ENCODE data around the gene COMT. TPM values are rescaled to one million over a fixed set of nuclear protein-coding genes. Genes with fewer than 3 reads are reported as not detected.

COMT gene
- total and polyA plus RNA-seq, 2 donors: 53.6 to 74.5 TPM

- H3K4me3 ChIP-seq (ENCODE audit: low read length in 2 of 2): peak overlapping the region; percentile 74 to 79
- H3K4me1 ChIP-seq (ENCODE audit: control insufficient read depth in 2 of 2, insufficient read depth in 2 of 2, low read length in 2 of 2): peaks cover 25 to 31% of the 10 kb centered on the region in 2 donors
- no peaks in the 10 kb centered on the region for H3K9me3 ChIP-seq (ENCODE audit: control insufficient read depth in 2 of 2, insufficient read depth in 1 of 2, low read length in 1 of 2)
- 3% methylated on average over 8 of the region's 8 CpGs for WGBS
- H3K36me3 ChIP-seq (ENCODE audit: control insufficient read depth in 2 of 2, insufficient read depth in 2 of 2, low read length in 1 of 2): no peaks in the 10 kb centered on the region
- peak in 1 of 9 donors; percentile 48 for DNase-seq (ENCODE audit: low read depth in 6 of 9, low spot score in 9 of 9)
- H3K27ac ChIP-seq (ENCODE audit: low read depth in 1 of 2, low read length in 1 of 2): peak overlapping the region; percentile 82 to 89
- H3K27me3 ChIP-seq (ENCODE audit: control insufficient read depth in 2 of 2, insufficient read depth in 1 of 2, low read length in 1 of 2): no peaks in the 10 kb centered on the region
Observed at GRCh38 chr22:19942157-19943081, 847 bp downstream of the COMT start.

GRCh38 chr22:19943082-19944026 lies 1.8 kb downstream of the COMT start:
- 54% methylated on average over 11 of the region's 11 CpGs for WGBS
- H3K36me3 ChIP-seq (ENCODE audit: control insufficient read depth in 2 of 2, insufficient read depth in 2 of 2, low read length in 1 of 2): peaks cover 0 to 3% of the 10 kb centered on the region in 2 donors
- peak in 1 of 9 donors; percentile 42 for DNase-seq (ENCODE audit: low read depth in 6 of 9, low spot score in 9 of 9)
- H3K9me3 ChIP-seq (ENCODE audit: control insufficient read depth in 2 of 2, insufficient read depth in 1 of 2, low read length in 1 of 2): no peaks in the 10 kb centered on the region
- peak overlapping the region; percentile 74 to 82 for H3K27ac ChIP-seq (ENCODE audit: low read depth in 1 of 2, low read length in 1 of 2)
- no peaks in the 10 kb centered on the region for H3K27me3 ChIP-seq (ENCODE audit: control insufficient read depth in 2 of 2, insufficient read depth in 1 of 2, low read length in 1 of 2)
- H3K4me1 ChIP-seq (ENCODE audit: control insufficient read depth in 2 of 2, insufficient read depth in 2 of 2, low read length in 2 of 2): peaks cover 25 to 31% of the 10 kb centered on the region in 2 donors
- peak overlapping the region; percentile 74 to 79 for H3K4me3 ChIP-seq (ENCODE audit: low read length in 2 of 2)

DNA sequence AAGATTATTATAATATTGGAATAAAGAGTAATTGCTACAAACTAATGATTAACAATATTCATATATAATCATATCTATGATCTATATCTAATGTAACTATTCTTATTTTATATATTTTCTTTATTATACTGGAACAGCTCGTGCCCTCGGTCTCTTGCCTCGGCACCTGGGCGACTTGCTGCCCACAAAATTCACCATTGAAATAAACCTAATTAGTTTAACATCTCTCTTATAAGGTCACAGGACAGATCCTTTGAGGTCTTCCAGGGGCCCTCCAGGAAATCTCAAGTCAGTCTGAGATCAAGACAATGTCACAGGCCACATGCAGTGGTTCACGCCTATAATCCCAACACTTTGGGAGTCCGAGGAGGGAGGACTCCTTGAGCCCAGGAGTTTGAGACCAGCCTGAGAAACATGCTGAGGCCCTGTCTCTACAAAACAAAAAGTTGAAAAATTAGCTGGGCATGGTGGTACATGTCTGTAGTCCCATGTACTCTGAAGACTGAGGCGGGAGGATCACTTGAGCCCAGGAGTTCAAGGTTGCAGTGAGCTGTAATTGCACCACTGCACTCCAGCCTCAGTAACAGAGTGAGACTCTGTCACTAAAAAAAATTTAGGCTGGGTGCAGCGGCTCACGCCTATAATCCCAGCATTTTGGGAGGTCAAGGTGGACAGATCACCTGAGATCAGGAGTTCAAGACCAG lies 6.6 kb downstream of the COMT start:
- Histone ChIP-seq H3K9me3 (ENCODE audit: control insufficient read depth in 2 of 2, insufficient read depth in 1 of 2, low read length in 1 of 2) (no peaks in the 10 kb centered on the region), H3K27ac (ENCODE audit: low read depth in 1 of 2, low read length in 1 of 2) (no peak overlapping the region), H3K4me3 (ENCODE audit: low read length in 2 of 2) (no peak overlapping the region), H3K27me3 (ENCODE audit: control insufficient read depth in 2 of 2, insufficient read depth in 1 of 2, low read length in 1 of 2) (no peaks in the 10 kb centered on the region), H3K4me1 (ENCODE audit: control insufficient read depth in 2 of 2, insufficient read depth in 2 of 2, low read length in 2 of 2) (peaks cover 7 to 12% of the 10 kb centered on the region in 2 donors), H3K36me3 (ENCODE audit: control insufficient read depth in 2 of 2, insufficient read depth in 2 of 2, low read length in 1 of 2) (peaks cover 6 to 9% of the 10 kb centered on the region in 2 donors)
- WGBS: 96% methylated on average over 9 of the region's 9 CpGs
- DNase-seq (ENCODE audit: low read depth in 6 of 9, low spot score in 9 of 9): no peak

DNA sequence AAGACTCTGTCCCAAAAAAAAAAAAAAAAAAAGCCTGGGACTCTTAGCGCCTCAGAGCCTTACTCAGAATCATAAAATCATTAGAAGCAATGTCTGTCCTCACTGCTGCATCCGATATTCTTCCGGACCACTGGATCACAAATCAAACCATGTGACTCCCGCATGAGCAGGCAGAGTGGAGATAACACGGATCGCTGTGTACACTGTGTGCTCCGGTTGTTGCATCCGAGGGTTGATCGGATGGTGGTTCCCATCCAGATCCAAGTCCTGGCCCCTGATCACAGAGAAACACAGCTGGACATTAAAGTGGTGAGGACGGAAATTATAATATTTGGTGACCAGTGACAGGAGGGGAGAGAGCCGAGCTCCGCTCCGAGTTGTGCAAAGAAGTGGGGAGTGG lies 9.8 kb downstream of the COMT start:
- Histone ChIP-seq H3K4me3 (ENCODE audit: low read length in 2 of 2) (no peak overlapping the region), H3K4me1 (ENCODE audit: control insufficient read depth in 2 of 2, insufficient read depth in 2 of 2, low read length in 2 of 2) (peaks cover 0 to 18% of the 10 kb centered on the region in 2 donors), H3K27me3 (ENCODE audit: control insufficient read depth in 2 of 2, insufficient read depth in 1 of 2, low read length in 1 of 2) (no peaks in the 10 kb centered on the region), H3K9me3 (ENCODE audit: control insufficient read depth in 2 of 2, insufficient read depth in 1 of 2, low read length in 1 of 2) (peaks cover 0 to 9% of the 10 kb centered on the region in 2 donors), H3K27ac (ENCODE audit: low read depth in 1 of 2, low read length in 1 of 2) (no peak overlapping the region), H3K36me3 (ENCODE audit: control insufficient read depth in 2 of 2, insufficient read depth in 2 of 2, low read length in 1 of 2) (peaks cover 9% of the 10 kb centered on the region in 2 donors)
- 98% methylated on average over 13 of the region's 13 CpGs for WGBS
- no peak for DNase-seq (ENCODE audit: low read depth in 6 of 9, low spot score in 9 of 9)

- Histone ChIP-seq H3K4me1 (ENCODE audit: control insufficient read depth in 2 of 2, insufficient read depth in 2 of 2, low read length in 2 of 2) (peaks cover 0 to 26% of the 10 kb centered on the region in 2 donors), H3K27ac (ENCODE audit: low read depth in 1 of 2, low read length in 1 of 2) (no peak overlapping the region), H3K36me3 (ENCODE audit: control insufficient read depth in 2 of 2, insufficient read depth in 2 of 2, low read length in 1 of 2) (peaks cover 3 to 12% of the 10 kb centered on the region in 2 donors), H3K4me3 (ENCODE audit: low read length in 2 of 2) (no peak overlapping the region), H3K9me3 (ENCODE audit: control insufficient read depth in 2 of 2, insufficient read depth in 1 of 2, low read length in 1 of 2) (peaks cover 0 to 9% of the 10 kb centered on the region in 2 donors), H3K27me3 (ENCODE audit: control insufficient read depth in 2 of 2, insufficient read depth in 1 of 2, low read length in 1 of 2) (no peaks in the 10 kb centered on the region)
- WGBS: 61% methylated on average over 19 of the region's 19 CpGs
- peak in 1 of 9 donors; percentile 28 for DNase-seq (ENCODE audit: low read depth in 6 of 9, low spot score in 9 of 9)
Observed at GRCh38 chr22:19955241-19956128, 13.9 kb downstream of the COMT start.

GRCh38 chr22:19957445-19957844 lies 15.9 kb downstream of the COMT start:
- Histone ChIP-seq H3K27ac (ENCODE audit: low read depth in 1 of 2, low read length in 1 of 2) (no peak overlapping the region), H3K27me3 (ENCODE audit: control insufficient read depth in 2 of 2, insufficient read depth in 1 of 2, low read length in 1 of 2) (no peaks in the 10 kb centered on the region), H3K4me3 (ENCODE audit: low read length in 2 of 2) (no peak overlapping the region), H3K9me3 (ENCODE audit: control insufficient read depth in 2 of 2, insufficient read depth in 1 of 2, low read length in 1 of 2) (peaks cover 0 to 9% of the 10 kb centered on the region in 2 donors), H3K4me1 (ENCODE audit: control insufficient read depth in 2 of 2, insufficient read depth in 2 of 2, low read length in 2 of 2) (peaks cover 3 to 29% of the 10 kb centered on the region in 2 donors), H3K36me3 (ENCODE audit: control insufficient read depth in 2 of 2, insufficient read depth in 2 of 2, low read length in 1 of 2) (peaks cover 0 to 16% of the 10 kb centered on the region in 2 donors)
- 98% methylated on average over 9 of the region's 9 CpGs for WGBS
- no peak for DNase-seq (ENCODE audit: low read depth in 6 of 9, low spot score in 9 of 9)

DNA sequence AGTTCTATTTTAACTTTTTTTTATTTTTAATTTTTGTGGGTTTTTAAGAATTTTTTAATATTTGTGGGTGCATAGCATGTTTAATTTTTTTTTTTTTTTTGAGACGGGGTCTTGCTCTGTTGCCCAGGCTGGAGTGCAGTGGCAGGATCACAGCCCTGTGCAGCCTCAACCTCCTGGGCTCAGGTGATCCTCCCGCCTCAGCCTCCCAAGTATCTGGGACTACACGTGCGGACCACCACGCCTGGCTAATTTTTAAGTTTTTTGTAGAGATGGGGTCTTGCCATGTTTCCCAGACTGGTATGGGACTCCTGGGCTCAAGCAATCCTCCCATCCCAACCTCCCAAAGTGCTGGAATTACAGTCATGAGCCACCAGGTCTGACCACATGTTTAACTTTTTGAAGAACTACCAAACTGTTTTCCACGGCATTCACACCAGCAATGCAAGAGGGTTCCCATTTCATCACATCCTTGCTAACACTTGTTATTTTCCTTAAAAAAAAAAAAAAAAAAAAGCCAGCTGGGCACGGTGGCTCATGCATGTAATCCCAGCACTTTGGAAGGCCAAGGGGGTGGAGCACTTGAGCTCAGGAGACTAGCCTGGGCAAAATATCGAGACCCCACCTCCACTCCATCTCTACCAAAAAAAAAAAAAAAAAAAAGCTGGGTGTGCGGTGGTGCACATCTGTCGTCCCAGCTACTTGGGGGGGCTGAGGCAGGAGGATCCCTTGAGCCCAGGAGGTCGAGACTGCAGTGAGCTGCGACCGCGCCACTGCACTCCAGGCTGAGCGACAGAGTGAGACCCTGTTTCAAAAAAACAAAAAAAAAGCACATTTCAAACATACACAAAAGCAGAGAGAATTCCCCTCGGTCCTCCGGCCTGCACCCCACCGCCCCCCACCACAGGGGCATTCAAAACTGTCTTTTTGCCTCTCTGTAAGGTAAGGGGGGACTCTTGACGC lies 16.8 kb downstream of the COMT start:
- no peaks in the 10 kb centered on the region for H3K27me3 ChIP-seq (ENCODE audit: control insufficient read depth in 2 of 2, insufficient read depth in 1 of 2, low read length in 1 of 2)
- peaks cover 3 to 19% of the 10 kb centered on the region in 2 donors for H3K36me3 ChIP-seq (ENCODE audit: control insufficient read depth in 2 of 2, insufficient read depth in 2 of 2, low read length in 1 of 2)
- WGBS: 96% methylated on average over 19 of the region's 19 CpGs
- DNase-seq (ENCODE audit: low read depth in 6 of 9, low spot score in 9 of 9): no peak
- H3K4me1 ChIP-seq (ENCODE audit: control insufficient read depth in 2 of 2, insufficient read depth in 2 of 2, low read length in 2 of 2): peaks cover 6 to 33% of the 10 kb centered on the region in 2 donors
- H3K9me3 ChIP-seq (ENCODE audit: control insufficient read depth in 2 of 2, insufficient read depth in 1 of 2, low read length in 1 of 2): peaks cover 0 to 9% of the 10 kb centered on the region in 2 donors
- H3K27ac ChIP-seq (ENCODE audit: low read depth in 1 of 2, low read length in 1 of 2): peak overlapping the region in 1 of 2 donors; percentile 40
- no peak overlapping the region for H3K4me3 ChIP-seq (ENCODE audit: low read length in 2 of 2)
